Measurements from ENCODE around the gene KIF26A.

KIF26A gene

GRCh38 chr14:104114421-104115130 is 23.8 kb upstream of the KIF26A start:
- CTCF ChIA-PET = interaction anchor here (0.6 to 1.5 kb wide), 4 partner anchors 20 to 468 kb away, joined by 3 to 10 read pairs (median 3); no protein-coding TSS in a partner anchor
- no peak overlapping the region for H3K27ac ChIP-seq (ENCODE audit: extremely low read depth, low read depth, low read length)
- H3K4me1 ChIP-seq (ENCODE audit: control insufficient read depth, insufficient read depth, low read length) = no peaks in the 10 kb centered on the region; the same call in 1 of the 2 replicates
- H3K4me3 ChIP-seq (ENCODE audit: low read depth, low read length) = no peak overlapping the region
- H3K36me3 ChIP-seq (ENCODE audit: control insufficient read depth in 2 of 2, insufficient read depth in 1 of 2, low read length in 2 of 2) = no peaks in the 10 kb centered on the region
- H3K9me3 ChIP-seq (ENCODE audit: control insufficient read depth, insufficient read depth, low read depth, low read length) = no peaks in the 10 kb centered on the region
- POLR2A ChIA-PET = no interaction called here
- TF ChIP-seq ZFP3 (tag by site-specific recombination; IDR thresholded peaks at IDR 0.05; ENCODE audit: low read depth) = no peak
- TF ChIP-seq ZNF280D (tag by site-specific recombination; IDR thresholded peaks at IDR 0.05) = no peak
- TF ChIP-seq ZNF121 (tag by site-specific recombination; IDR thresholded peaks at IDR 0.05) = no peak
- TF ChIP-seq GLIS2 (tag by site-specific recombination; IDR thresholded peaks at IDR 0.05) = no peak
- no peak for TF ChIP-seq KLF8 (tag by site-specific recombination; IDR thresholded peaks at IDR 0.05)
- TF ChIP-seq ZNF596 (tag by site-specific recombination; IDR thresholded peaks at IDR 0.05) = no peak
- no peak for TF ChIP-seq GLI2 (tag by site-specific recombination; IDR thresholded peaks at IDR 0.05; ENCODE audit: borderline replicate concordance, low read depth)
- TF ChIP-seq HOXA7 (CRISPR knock-in tag; IDR thresholded peaks at IDR 0.05; ENCODE audit: borderline replicate concordance) = no peak

- Histone ChIP-seq H3K9me3 (ENCODE audit: control insufficient read depth, insufficient read depth, low read depth, low read length) (no peaks in the 10 kb centered on the region), H3K36me3 (ENCODE audit: control insufficient read depth in 2 of 2, insufficient read depth in 1 of 2, low read length in 2 of 2) (no peaks in the 10 kb centered on the region), H3K4me1 (ENCODE audit: control insufficient read depth, insufficient read depth, low read length) (no peaks in the 10 kb centered on the region; the same call in 1 of the 2 replicates), H3K27ac (ENCODE audit: extremely low read depth, low read depth, low read length) (no peak overlapping the region), H3K4me3 (ENCODE audit: low read depth, low read length) (no peak overlapping the region)
- CTCF ChIA-PET = interaction anchor here (0.6 to 1.5 kb wide), 4 partner anchors 21 to 467 kb away, joined by 3 to 10 read pairs (median 3); no protein-coding TSS in a partner anchor
- POLR2A ChIA-PET = no interaction called here
- no peak for TF ChIP-seq REST (tag by site-specific recombination; IDR thresholded peaks at IDR 0.05)
- no peak for TF ChIP-seq TRIM28 (IDR thresholded peaks at IDR 0.05; ENCODE audit: borderline replicate concordance, low read length)
- TF ChIP-seq ZNF362 (tag by site-specific recombination; IDR thresholded peaks at IDR 0.05) = no peak
- no peak for TF ChIP-seq ZBTB49 (tag by site-specific recombination; IDR thresholded peaks at IDR 0.05; ENCODE audit: low read depth)
- TF ChIP-seq SALL2 (tag by site-specific recombination; IDR thresholded peaks at IDR 0.05; ENCODE audit: borderline replicate concordance) = no peak
- no peak for TF ChIP-seq ZNF623 (tag by site-specific recombination; IDR thresholded peaks at IDR 0.05)
- TF ChIP-seq ZNF211 (tag by site-specific recombination; IDR thresholded peaks at IDR 0.05; ENCODE audit: low read depth) = no peak
- TF ChIP-seq ZBTB21 (tag by site-specific recombination; IDR thresholded peaks at IDR 0.05) = no peak
- no peak for TF ChIP-seq ZNF791 (tag by site-specific recombination; IDR thresholded peaks at IDR 0.05)
These were observed 23.2 kb upstream of the KIF26A start for GRCh38 chr14:104115131-104115600.

All from HEK293 (cell line).